ENCODE results near the gene SORBS1.
"Not testable (repeated sequence)": the region's sequence is repeated elsewhere in the genome, so short reads cannot be mapped to it uniquely, and the experiment has no call there.

The SORBS1 gene

GRCh38 chr10:95480102-95480900 lies 80.9 kb downstream of the SORBS1 start:
- no peak for DNase-seq

DNA sequence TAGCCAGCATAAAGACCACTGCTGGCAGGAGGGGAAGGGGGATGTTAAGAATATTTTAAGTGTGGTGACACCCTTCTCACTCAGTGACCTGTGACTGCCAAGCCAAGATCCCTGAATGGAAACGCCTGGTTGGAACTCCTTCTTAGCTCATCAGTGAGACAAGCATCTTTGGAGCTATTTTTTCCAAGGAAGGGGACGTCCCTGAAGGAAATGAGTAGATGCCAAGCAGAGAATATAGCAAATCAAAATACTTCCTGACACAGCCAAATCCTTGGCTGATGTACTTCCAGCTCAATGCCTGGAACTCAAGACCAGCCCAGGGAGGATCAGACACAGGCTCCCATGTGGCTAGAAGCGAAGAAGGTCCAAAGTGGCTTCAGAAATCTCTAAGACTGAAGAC lies 82.2 kb downstream of the SORBS1 start:
- no peak for DNase-seq

- no peak for DNase-seq
These were observed 83.0 kb downstream of the SORBS1 start for GRCh38 chr10:95478185-95478584.

GRCh38 chr10:95477175-95477520 lies 84.0 kb downstream of the SORBS1 start:
- DNase-seq: no peak

DNA sequence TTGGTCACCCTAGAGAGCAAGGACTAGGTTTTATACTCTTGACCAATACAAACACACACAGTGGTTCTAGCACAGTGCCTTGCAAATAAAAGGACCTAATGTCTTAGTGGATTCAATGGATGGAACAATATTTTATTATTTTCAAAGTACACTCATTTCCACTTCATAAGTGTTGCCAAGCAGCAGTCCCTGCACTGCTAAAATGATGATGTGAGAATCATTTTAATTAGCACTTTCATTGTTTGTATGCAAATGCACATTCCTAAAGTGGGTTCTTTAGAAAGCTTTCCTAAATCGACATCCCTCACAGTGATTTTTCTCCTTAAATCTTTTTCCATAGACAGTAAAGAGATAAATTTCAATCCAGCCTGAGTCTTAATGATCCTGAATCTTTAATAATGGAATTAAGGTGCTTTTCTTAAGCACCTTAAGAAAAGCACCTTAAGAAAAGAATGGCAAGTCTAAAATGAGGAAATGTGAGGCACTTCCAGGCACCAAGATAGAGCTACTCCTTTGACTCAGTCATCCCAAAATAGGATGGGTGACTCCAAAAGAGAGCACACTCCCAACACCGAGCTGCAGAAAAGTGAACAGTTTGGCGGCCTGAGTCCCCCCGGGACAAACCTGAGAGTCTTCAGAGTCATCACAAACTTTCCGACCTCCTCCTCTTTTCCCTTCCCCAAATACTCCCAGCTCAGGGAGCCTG lies 84.5 kb downstream of the SORBS1 start:
- no peak for DNase-seq

DNA sequence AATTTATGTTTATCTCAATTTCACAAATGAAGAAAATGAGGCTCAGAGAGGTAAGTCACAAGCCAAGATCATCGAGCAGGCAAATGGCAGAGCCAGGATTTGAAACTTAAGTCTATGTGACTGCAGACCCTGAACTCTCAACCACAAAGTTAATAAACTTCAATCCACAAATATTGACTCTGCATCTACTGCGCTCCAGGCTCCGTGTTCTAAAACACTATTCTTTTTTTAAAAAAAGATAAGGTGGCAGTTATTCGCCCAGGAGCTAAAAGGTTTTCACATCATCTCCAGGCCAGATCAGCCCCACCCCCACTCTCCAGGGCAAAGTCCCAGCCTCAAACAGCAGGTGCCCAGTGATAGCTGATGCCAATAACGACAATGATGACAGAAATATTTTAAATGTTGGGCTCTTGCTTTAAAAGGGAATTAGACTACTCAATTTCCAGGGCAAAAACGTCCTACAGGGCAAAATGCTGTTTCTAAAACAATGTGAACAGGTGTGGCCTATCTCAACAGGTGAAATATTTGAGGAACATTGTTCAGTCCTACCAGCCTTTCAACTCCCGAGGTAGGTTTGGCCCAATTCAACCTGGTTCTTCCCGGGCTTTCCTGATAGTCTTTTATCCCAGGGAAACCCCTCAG lies 85.2 kb downstream of the SORBS1 start:
- DNase-seq: no peak

- no peak for DNase-seq
These were observed 86.2 kb downstream of the SORBS1 start for GRCh38 chr10:95475003-95475383.

GRCh38 chr10:95474228-95475002 lies 86.8 kb downstream of the SORBS1 start:
- DNase-seq: peak; percentile 9

GRCh38 chr10:95472304-95473088 lies 88.7 kb downstream of the SORBS1 start:
- DNase-seq: no peak

DNA sequence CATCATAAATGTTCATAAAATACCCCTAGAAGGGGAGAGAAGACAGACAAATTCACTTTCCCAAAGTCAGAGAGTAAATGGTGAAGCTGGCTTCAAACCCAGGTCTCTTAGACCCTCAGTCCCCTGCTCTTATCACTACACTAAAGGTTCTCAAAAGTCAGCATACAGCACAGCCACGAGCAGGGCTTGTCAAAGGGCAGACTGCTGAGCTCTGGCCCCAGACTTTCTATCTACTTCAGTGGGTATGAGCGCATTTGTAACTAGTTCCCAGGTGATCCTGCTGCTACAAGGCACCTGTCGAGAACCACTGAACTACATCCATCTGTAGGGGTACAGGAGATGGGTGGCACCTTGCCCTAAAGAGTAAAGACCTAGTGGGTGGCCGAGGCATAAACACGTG lies 91.5 kb downstream of the SORBS1 start:
- DNase-seq: no peak

GRCh38 chr10:95469251-95469650 lies 91.9 kb downstream of the SORBS1 start:
- peak; percentile 10 for DNase-seq

DNA sequence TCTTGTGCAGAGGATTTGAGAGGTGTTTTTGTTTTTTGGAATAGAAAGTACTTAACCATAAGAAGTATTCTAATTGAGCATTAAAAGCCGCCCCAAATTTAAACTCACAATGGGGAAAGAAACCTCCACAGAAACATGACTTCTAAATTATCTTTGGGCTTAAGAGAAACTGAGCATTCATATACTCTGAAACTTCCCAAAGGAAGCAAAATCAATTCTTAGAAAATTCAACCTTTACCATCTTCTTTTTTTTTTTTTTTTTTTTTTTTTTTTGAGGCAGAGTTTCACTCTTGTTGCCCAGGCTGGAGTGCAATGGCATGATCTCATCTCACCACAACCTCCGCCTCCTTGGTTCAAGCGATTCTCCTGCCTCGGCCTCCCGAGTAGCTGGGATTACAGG lies 93.5 kb downstream of the SORBS1 start:
- not testable (repeated sequence) for DNase-seq

DNA sequence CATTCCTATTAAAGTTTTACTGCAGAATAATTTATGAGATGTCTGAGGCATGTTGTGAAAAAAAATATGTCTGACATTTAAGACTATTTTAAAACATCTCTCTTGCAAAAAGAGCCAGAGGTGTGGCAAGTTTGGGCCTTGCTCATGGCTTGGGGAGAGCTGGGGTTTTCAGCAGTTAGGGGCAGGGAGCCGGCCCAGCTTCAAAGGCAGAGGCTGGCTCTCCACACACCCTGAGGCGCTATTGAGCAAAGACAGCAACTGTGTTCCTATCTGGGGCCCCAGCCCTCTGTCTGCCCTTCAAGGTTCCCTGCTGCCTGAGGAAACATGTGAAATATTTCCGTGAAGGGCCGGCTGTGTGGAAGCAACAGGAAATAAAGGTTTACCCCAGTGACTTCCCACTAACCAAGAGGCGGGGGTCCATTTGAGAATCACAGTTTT lies 94.0 kb downstream of the SORBS1 start:
- DNase-seq: peak; percentile 8

DNA sequence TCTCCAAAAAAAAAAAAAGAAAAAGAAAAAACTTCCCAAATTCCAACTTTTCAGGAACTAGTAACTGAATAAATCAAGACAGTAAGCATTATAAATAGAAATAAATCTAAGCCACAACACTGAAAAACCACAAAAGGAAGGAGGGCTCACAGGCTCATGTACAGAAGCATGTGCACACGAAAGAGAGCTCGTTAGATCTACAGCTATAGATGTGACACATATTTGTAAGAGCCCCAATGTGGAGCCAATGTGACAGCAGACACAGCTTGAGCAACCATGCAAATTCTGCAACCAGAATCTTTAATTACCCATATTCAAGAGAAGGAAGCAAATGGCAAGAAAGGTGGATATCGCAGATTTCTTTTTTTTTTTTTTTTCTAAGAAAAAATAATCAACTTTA lies 94.7 kb downstream of the SORBS1 start:
- DNase-seq: no peak

DNA sequence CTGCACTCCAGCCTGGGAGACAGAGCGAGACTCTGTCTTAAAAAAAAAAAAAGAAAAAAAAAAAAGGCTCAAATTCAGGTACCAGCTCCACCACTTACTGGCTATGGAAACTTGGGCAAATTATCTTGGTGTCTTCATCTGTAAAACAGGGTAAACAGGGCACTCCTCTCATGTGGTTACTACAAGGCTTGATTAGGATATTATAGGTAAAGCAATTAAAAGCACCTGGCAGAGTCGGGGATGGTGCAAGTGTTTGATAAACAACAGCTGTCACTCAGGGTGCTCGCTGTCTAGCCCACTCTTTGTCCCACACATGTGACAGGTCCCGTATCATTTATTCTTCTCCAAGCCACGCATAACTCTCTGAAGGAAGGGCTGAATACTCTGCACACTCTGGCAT lies 96.9 kb downstream of the SORBS1 start:
- no peak for DNase-seq

GRCh38 chr10:95462740-95463667 lies 98.2 kb downstream of the SORBS1 start:
- DNase-seq: no peak

GRCh38 chr10:95461611-95462010 lies 99.6 kb downstream of the SORBS1 start:
- DNase-seq: no peak

- DNase-seq: no peak
These were observed 101.6 kb downstream of the SORBS1 start for GRCh38 chr10:95459446-95460045.

GRCh38 chr10:95458871-95459270 lies 102.3 kb downstream of the SORBS1 start:
- no peak for DNase-seq

- DNase-seq: no peak
These were observed 103.2 kb downstream of the SORBS1 start for GRCh38 chr10:95458014-95458413.

Data from fibroblast of skin of right quadriceps (primary cell).